Measurements from ENCODE around the gene USP43.
"Not testable (repeated sequence)": the region's sequence is repeated elsewhere in the genome, so short reads cannot be mapped to it uniquely, and the experiment has no call there.

The USP43 gene

GRCh38 chr17:9644910-9645751 lies at the start of gene USP43:
Gene USP43 (plus strand): TSS chr17:9645517. CDS start chr17:9645633, 116 bp downstream.
- peak in 1 of 51 donors; percentile 23 for DNase-seq

GRCh38 chr17:9597638-9598037 lies 47.7 kb upstream of the USP43 start:
- not testable (repeated sequence) for DNase-seq

GRCh38 chr17:9598661-9599060 lies 46.7 kb upstream of the USP43 start:
- no peak for DNase-seq

GRCh38 chr17:9604583-9604982 lies 40.7 kb upstream of the USP43 start:
- not testable (repeated sequence) for DNase-seq

- DNase-seq: no peak
Measured at GRCh38 chr17:9606453-9606852, 38.9 kb upstream of the USP43 start.

- DNase-seq: not testable (repeated sequence)
Measured at GRCh38 chr17:9607058-9607457, 38.3 kb upstream of the USP43 start.

GRCh38 chr17:9611557-9611956 lies 33.8 kb upstream of the USP43 start:
- no peak for DNase-seq

- no peak for DNase-seq
Measured at GRCh38 chr17:9612006-9612405, 33.3 kb upstream of the USP43 start.

GRCh38 chr17:9615486-9615885 lies 29.8 kb upstream of the USP43 start:
- no peak for DNase-seq

- DNase-seq: no peak
Measured at GRCh38 chr17:9622961-9623360, 22.4 kb upstream of the USP43 start.

GRCh38 chr17:9628509-9628908 lies 16.8 kb upstream of the USP43 start:
- no peak for DNase-seq

- DNase-seq: no peak
Measured at GRCh38 chr17:9632741-9633140, 12.6 kb upstream of the USP43 start.

GRCh38 chr17:9635340-9635739 lies 10.0 kb upstream of the USP43 start:
- DNase-seq: no peak

- DNase-seq: no peak
Measured at GRCh38 chr17:9636501-9636900, 8.8 kb upstream of the USP43 start.

- not testable (repeated sequence) for DNase-seq
Measured at GRCh38 chr17:9640388-9640787, 4.9 kb upstream of the USP43 start.

GRCh38 chr17:9643611-9644010 lies 1.7 kb upstream of the USP43 start:
- no peak for DNase-seq

GRCh38 chr17:9645851-9646545 lies 681 bp downstream of the USP43 start:
- DNase-seq: peak in 7 of 51 donors; percentile 1 to 25 (median 4)

- DNase-seq: no peak
Measured at GRCh38 chr17:9646546-9646885, 1.2 kb downstream of the USP43 start.

GRCh38 chr17:9647014-9647413 lies 1.7 kb downstream of the USP43 start:
- no peak for DNase-seq

GRCh38 chr17:9648521-9649110 lies 3.3 kb downstream of the USP43 start:
- DNase-seq: no peak

GRCh38 chr17:9658593-9659211 lies 13.4 kb downstream of the USP43 start:
- peak in 1 of 51 donors; percentile 23 for DNase-seq

- DNase-seq: no peak
Measured at GRCh38 chr17:9661027-9661426, 15.7 kb downstream of the USP43 start.

Data from hypothalamus (tissue), 51 donors.